COR-L47 (cell line): ENCODE measurements around the gene CENPC.
"Not testable (repeated sequence)": the region's sequence is repeated elsewhere in the genome, so short reads cannot be mapped to it uniquely, and the experiment has no call there.

Experiments
- DNase-seq: peaks from one replicate; lab custom pipeline; 2025; lab: John Stamatoyannopoulos, UW

Gene CENPC

DNA sequence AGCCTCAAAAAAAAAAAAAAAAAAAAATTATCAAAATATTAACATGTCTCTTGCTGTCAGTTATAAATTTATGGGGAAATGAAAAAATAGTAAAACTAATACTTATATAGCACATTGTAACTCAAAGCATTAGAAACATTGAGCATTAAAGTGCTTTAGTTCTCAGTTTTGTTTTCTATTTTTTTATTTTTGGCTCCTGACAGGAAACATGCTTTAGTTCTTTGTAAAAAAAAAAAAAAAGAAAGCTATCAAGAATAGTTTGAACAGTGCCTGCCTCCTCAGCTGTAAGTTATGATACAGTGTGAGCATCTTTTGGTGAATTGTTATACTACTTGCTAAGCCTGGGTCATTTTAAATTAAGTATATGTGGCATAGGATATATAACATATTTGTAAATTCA lies 5.1 kb upstream of the CENPC start:
- no peak for DNase-seq

DNA sequence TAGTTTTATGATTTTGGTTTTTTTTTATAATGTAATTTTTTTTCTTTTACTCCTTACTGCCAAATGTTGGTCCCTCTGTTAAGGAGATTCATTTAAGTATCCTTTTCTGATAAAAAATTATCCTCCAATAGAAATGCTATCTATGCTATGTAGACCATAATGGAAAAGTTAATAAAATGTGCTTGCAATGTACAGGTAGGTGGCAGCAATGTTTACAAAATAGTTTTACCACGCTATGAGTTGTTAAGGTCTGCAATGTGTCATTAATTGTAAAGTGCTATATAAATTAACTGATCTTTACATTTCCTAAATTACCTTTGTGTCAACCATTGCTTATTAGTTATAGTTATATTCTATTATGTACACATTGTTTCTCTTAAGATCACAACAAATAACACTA lies 3.8 kb upstream of the CENPC start:
- peak; percentile 28 for DNase-seq

DNA sequence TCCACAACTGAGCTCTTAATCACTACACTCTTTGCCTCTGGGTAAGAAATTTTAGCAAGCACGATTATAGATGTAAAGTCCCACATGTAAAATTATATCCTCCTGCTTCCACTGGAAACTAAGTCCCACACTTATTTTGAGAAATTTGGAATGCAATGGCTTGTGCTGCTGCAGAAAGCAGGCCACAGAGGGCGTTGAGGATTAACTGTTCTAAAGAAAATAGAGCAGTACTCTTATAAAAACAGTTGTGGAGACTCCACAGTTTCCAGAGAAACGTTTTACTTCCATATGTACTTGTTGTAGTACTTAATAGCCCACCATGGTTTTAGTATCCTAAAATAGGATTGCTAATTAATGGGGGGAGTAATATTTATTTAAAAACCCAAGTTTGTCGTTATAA lies 1.7 kb upstream of the CENPC start:
- no peak for DNase-seq

DNA sequence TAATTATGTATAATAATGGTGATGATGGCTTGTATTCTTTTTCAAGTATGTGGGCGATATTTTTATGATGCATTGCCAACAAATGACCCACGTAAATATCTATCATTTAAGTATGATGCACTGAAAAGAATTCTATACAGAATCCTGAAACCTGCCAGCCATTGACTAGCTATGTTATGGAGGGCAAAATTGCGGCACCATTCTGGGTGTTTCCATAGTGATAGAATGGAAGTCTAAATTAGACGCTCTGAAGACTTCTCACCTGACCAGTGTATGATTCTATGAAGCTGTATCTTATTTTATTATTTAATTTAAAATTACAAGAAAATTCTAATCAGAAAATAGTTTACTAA lies 677 bp upstream of the CENPC start:
- DNase-seq, result peak; percentile 17

DNA sequence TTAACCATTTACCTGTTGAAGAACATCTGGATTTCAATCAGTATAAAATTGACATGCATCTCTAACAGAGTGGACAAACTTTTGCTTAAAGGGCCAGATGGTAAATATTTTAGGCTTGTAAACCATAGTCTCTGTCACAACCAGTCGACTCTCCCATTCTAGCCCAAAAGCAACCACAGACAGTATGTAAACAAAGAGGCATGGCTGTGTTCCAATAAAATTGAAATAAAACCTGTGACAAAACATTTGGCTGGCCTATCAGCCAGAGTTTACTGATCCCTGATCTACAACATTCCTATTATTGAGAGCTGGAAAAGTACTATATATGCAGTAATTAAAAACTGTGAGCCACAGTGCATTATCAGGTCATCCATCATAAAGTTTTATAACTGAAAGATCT lies 3.2 kb downstream of the CENPC start:
- no peak for DNase-seq

DNA sequence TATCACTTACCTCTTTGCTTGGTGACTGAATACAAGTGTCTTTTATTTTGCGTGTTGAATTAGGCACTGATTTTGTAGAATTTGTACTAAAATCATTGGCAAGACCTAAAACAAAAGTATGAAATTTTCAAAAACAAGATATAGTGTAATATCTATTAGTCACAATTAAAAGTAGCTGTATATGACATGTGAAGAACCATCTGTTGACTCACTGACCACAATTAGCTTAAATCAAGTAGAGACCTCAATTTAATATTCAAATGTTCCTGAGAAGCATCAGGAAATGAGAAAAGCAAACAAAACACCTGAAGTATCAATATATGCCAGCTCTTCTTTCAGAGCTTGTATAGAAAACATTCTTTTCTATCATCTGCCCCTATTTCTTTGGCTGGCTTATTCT lies 5.5 kb downstream of the CENPC start:
- no peak for DNase-seq

DNA sequence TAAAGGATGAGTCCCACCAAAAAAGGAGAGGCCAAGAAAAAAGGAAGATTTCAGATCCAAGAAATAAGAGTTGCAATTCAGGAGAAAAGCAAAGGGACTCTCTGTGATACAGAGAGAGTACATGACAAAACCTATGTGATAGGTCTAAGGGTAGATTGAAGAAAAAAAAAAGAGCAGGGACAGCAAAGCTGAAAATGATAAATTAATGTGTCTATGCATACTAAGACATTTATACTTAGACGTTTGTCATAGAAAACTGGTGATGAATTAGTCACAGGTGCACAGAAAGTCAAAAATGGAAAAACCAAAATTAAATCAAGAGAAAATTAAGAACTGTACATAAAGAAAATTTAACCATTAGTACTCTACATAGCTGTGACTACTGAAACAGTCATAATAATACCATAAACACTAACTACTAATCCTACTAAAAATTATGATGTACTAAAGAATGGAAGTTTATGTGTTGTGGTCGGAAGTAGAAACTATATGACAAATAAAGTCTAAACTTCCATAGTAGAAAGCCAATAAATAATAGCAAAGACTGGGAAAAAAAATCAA lies 9.9 kb downstream of the CENPC start:
- no peak for DNase-seq

DNA sequence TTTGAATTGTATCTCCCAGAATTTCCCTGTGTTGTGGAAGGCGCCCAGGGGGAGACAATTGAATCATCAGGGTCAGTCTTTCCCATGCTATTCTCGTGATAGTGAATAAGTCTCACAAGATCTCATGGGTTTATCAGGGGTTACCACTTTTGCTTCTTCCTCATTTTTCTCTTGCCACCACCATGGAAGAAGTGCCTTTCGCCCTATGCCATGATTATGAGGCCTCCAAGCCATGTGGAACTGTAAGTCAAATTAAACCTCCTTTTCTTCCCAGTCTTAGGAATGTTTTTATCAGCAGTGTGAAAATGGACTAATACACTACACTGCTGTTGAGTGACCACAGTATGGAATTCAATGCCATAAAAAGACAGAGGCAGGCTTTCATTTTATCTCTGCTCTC lies 12.2 kb downstream of the CENPC start:
- no peak for DNase-seq

DNA sequence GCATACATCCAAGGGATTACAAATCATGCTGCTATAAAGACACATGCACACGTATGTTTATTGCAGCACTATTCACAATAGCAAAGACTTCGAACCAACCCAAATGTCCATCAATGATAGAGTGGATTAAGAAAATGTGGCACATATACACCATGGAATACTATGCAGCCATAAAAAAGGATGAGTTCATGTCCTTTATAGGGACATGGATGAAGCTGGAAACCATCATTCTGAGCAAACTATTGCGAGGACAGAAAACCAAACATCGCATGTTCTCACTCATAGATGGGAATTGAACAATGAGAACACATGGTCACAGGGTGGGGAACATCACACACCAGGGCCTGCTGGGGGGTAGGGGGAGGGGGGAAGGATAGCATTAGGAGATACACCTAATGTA lies 12.9 kb downstream of the CENPC start:
- not testable (repeated sequence) for DNase-seq

DNA sequence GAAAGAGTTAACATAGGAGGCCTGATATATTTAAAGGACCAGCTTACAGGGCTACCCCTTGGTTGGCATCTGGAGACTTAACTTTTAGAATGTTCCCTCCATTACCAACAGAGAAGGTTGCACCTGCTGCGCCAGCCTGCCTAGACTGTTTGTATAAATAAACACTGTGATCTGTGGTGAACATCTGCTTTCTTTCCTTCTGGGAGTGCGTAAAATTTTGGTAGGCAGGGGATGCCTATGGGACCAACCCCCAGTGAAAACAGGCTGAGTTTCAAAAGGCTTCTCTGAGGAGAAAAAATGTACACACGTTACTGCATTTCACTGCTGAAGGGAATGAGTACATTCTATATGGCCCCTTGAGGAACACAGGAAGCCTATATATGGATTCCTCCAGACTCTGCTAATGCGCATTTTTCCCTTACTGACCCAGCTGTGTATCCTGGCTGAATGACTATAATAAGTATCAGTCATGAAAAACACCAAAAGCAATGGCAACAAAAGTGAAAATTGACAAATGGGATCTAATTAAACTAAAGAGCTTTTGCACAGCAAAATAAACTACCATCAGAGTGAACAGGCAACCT lies 13.8 kb downstream of the CENPC start:
- peak; percentile 4 for DNase-seq

DNA sequence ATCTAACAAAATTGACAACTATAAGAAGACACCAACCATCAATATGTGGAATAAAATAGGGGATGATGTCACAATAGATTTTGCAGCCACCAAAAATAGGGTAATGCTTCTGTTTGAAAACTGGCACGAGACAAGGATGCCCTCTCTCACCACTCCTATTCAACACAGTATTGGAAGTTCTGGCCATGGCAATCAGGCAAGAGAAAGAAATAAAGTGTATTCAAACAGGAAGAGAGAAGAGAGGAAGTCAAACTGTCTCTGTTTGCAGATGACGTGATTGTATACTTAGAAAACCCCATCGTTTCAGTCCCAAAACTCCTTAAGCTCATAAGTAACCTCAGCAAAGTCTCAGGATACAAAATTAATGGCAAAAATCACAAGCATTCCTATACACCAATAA lies 21.2 kb downstream of the CENPC start:
- DNase-seq, result not testable (repeated sequence)

DNA sequence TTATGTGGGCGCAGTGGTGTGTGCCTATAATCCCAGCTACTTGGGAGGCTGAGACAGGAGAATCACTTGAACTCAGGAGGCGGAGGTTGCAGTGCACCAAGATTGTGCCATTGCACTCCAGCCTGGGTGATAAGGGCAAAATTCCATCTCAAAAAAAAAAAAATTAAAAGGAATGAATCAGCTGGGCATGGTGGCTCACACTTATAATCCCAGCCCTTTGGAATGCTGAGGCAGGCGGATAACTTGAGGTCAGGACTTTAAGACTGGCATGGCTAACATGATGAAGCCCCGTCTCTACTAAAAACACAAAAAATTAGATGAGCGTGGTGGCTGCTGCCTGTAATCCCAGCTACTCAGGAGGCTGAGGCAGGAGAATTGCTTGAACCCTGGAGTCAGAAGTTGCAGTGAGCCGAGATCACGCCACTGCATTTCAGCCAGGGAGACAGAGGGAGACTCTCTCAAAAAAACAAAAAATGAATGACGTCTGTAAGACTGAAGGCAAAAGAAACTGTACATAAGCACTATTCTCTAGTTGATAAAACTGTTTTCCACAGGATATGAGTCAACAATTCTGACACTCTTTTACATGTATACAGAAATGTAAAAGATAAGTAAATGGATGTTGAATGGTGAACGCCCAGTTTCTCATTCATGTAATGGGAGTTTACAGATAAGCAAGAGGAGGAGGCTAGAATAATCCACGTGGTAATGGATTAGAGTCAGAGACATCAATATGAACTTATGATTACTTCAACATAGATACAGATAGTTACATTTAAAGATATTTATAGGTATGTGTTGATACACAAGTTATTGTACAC lies 22.2 kb downstream of the CENPC start:
- no peak for DNase-seq

DNA sequence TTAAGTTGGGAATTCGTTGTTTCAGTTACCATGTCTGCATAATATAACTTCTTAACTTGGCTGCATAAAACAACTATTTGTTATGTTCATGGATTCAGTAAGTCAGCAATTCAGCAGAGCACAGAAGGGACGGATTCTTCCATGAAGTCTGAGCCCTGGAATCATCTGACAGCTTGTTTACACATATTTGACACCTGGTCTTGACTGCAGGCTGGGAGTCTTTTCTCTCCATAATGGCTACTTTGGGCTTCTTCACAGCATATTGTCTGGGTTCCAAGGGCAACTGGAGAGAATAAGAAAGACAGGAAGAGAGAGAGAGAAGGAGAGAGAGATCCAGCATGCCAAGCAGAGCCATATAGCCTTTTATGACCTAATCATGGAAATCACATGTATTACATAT lies 23.1 kb downstream of the CENPC start:
- DNase-seq, result no peak

DNA sequence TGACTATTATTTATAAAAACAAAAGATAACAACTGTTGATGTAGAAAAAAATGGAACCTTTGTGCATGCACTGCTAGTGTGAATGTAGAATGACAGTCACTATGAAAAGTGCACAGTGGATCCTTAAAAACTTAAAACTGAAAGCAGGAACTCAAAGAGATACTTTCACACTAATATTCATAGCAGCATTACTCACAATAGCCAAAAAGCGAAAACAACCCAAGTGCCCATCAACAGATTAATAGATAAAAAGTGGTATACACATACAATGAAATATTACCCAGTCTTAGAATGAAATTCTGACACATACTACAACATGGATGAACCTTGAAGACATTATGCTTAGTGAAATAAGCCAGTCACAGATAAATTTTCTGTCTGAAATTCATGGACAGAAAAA lies 23.8 kb downstream of the CENPC start:
- DNase-seq, result no peak

DNA sequence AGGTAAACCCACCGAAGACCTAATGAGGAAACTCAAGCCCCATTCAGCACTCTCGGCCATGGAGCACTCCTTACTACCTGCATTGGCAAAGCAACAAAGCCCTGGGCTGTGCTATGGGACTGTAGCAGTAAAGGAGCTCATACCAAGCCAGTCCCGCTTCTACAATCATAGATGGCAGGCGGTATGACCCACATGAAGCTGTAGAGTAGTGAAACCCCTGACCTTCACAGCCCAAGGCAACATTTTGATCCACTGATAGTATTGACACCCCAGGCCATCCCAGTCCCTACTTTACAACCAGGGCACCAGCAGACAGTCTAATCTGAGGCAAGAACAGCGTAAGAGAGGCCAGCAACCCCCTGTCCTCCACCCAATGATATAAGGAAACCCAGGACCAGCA lies 25.2 kb downstream of the CENPC start:
- DNase-seq, result no peak

DNA sequence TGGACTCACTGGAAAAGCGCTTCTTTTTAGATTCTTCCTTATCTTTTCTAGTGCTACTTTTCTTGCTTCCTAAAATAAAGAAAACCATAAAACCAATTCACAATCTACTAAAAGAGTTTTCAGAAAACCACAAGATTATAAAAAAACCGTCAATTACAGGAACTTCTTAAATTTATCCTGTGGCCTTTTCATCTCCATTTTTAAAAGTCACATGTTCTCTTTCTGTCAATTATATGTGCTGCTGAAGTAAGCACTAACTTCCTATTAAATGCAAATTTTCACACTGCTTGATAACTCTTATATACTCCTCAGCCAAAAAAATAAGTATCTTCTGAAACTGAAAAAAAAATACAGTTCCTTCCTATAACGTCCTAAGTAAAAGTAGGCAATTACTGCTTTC lies 32.8 kb downstream of the CENPC start:
- no peak for DNase-seq

DNA sequence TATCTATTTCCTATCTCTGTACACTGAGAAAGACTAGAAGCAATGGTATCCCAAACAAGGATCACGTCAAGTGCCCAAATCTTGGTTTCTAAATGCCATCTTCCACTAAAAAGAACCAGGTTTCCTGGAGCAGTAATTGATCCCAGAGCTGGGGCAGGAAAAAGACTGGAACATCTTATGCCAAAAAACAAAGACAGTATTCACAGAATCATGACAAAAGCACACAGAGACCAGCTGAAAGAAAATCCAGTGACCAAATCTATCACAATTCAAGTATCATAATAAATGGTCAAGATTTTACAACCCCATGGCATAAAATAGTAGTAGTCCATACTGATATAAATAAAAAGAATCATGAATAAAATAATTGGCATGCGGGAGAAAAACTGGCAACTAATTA lies 44.9 kb downstream of the CENPC start:
- no peak for DNase-seq

DNA sequence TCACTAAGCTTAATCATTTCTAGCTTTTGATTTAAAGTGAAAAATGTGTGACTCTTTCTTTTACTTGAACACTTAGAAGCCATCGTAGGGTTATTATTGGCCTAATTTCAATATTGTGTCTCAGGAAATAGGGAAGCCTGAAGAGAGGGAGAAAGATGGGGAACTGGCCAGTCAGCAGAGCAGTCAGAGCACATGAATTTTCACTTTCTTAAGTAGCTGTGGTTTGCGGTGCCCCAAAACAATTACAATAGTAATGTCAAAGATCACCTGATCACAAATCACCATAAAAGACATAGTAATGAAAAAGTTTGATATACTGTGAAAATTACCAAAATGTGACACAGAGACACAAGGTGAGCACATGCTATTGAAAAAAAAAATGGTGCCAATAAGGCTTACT lies 45.5 kb downstream of the CENPC start:
- DNase-seq, result no peak

DNA sequence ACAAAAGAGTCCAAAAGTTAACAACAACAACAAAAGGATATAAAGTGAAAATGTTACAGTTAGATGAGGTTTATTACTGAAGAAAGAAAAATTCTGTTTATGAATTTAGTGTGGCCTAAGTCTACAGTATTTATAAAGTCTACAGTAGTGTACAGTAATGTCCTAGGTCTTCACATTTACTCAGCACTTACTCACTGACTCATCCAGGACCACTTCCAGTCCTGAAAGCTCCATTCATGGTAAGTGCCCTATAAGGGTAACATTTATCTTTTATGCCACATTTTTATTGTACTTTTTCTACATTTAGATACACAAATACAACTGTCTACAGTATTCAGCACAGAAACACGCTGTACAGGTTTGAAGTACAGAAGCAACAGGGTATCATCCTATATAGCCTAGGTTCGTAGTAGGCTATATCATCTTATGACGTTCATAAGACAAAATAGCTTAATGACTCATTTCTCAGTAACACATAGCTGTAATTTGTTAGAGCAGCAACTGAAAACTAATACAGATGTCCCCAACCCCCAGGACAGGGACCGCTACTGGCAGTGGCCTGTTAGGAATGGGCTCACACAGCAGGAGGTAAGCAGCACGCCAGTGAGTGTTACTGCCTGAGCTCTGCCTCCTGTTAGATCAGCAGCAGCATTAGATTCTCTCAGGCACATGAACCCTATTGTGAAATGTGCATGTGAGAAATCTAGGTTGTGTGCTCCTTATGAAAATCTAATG lies 61.3 kb downstream of the CENPC start:
- DNase-seq, result no peak

DNA sequence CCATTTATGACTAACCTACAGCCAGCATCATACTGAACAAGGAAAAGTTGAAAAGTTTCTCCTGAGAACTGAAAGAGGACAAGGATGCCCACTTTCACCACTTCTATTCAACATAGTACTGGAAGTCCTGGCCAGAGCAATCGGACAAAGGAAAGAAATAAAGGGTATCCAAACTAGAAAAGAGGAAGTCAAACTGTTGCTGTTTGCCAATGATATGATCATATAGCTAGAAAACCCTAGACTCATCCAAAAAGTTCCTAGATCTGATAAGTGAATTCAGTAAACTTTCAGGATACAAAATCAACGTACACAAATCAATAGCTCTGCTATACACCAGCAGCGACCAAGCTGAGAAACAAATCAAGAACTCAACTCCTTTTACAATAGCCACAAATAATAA lies 64.5 kb downstream of the CENPC start:
- DNase-seq, result no peak

DNA sequence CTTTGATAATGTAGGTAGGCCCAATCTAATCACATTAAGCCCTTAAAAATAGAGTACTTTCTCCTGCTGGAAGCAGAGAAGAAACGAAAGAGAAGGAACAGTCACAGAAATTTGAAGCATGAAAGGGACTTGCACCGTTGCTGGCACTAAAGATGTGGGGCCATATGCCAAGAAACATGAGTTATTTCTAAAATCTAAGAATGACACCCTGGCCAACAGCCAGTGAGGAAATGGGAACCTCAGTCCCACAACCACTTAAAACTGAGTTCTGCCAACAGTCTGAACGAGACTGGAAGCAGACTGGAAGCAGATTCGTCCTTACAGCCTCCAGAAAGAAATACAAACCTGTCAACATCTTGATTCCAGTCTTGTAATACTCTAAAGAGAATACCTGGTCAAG lies 70.1 kb downstream of the CENPC start:
- DNase-seq, result no peak

DNA sequence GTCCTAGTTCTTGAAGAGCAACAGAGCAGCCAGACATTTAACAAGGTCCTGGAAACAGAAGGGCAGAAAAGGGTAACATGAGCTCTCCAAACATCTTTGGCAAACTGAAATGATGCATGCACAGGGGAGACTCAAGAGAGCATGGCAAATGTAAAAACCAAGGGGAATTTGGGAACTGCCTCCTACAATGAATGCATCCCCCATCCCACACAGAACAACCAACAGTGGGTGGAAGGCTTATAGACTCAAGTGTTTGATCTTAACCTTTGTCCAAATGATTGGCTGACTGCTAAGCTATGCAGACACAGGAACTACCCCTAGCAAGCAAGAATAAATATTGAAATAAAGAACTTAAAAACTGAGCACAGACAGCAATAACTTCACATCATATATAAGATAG lies 74.4 kb downstream of the CENPC start:
- no peak for DNase-seq

DNA sequence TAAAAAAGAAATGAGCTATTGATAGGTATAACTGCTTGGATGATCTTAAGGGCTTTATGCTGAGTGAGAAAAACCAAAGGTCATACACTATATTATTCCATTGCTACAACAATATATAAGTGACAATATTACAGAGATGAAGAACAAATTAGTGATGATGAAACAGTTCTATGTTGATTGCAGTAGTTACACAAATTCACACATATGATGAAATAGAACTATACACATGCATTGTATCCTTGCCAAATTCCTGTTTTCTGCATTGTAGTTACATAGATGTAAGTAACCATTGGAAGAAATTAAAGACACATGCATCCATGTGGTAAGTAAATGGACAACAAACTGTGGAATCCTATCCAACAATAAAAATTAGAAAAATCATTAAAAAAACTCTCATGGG lies 76.5 kb downstream of the CENPC start:
- DNase-seq, result no peak
